Body of pancreas (tissue), 4 donors: ENCODE results near the gene CACNB3.

Experiments used
- CTCF ChIP-seq, 7 experiments: fragments of 450-650 bp in 4 of 7; fragments of 200-600 bp in 3 of 7; sonication (generic) in 3 of 7; IDR thresholded peaks; one replicate each; pipeline ENCODE4 v1.5.1; 2016 to 2019; ENCODE audit warnings: antibody characterized with exemption in 7 of 7
- POLR2A ChIP-seq, 3 donors: fragments of 450-650 bp; IDR thresholded peaks; one replicate each; pipeline ENCODE4 v1.6.1; 2016; ENCODE audit warnings: antibody characterized with exemption in 3 of 3, mild to moderate bottlenecking in 2 of 3

GRCh38 chr12:48786591-48787544 lies 31.4 kb upstream of the CACNB3 start:
- TF ChIP-seq CTCF (IDR thresholded peaks at IDR 0.05): no peak
- no peak for TF ChIP-seq POLR2A (IDR thresholded peaks at IDR 0.05)
